Neuronal stem cell (in vitro differentiated cells): ENCODE measurements around the gene PHAF1.

ENCODE experiments used
- DNase-seq: peaks from one replicate; pipeline ENCODE4 v3.0.0-alpha.2; 2013; ENCODE audit warnings: low spot score
- H2AFZ ChIP-seq: one replicate; pipeline ENCODE4 v1.6.1; 2013; ENCODE audit warnings: mild to moderate bottlenecking, low read length, inconsistent platforms
- H2AK5ac ChIP-seq: 2 replicates; pipeline ENCODE4 v1.6.1; 2013; ENCODE audit warnings: low read depth, mild to moderate bottlenecking, inconsistent platforms, low read length, moderate library complexity, mixed read lengths
- H2BK120ac ChIP-seq: 2 replicates; pipeline ENCODE4 v1.6.1; 2013; ENCODE audit warnings: low read depth, mild to moderate bottlenecking, inconsistent platforms, low read length, moderate library complexity, mixed read lengths
- H2BK12ac ChIP-seq: one replicate; pipeline ENCODE4 v1.6.1; 2013; ENCODE audit warnings: low read length, inconsistent platforms
- H2BK15ac ChIP-seq: 2 replicates; pipeline ENCODE4 v1.6.1; 2013; ENCODE audit warnings: mild to moderate bottlenecking, low read length, inconsistent platforms, mixed read lengths
- H2BK5ac ChIP-seq: one replicate; pipeline ENCODE4 v1.6.1; 2013; ENCODE audit warnings: inconsistent platforms, mild to moderate bottlenecking, low read length, moderate library complexity
- H3K14ac ChIP-seq: one replicate; pipeline ENCODE4 v1.6.1; 2013; ENCODE audit warnings: low read length, inconsistent platforms
- H3K18ac ChIP-seq: 2 replicates; pipeline ENCODE4 v1.6.1; 2013; ENCODE audit warnings: low read length, inconsistent platforms
- H3K23ac ChIP-seq: 2 replicates; pipeline ENCODE4 v1.6.1; 2013; ENCODE audit warnings: low read depth, mild to moderate bottlenecking, mixed read lengths, low read length, inconsistent platforms; ENCODE audit not compliant: poor library complexity
- H3K27ac ChIP-seq: replicated peaks from 3 replicates; pipeline ENCODE4 v1.5.1; 2013; ENCODE audit warnings: low read length, inconsistent platforms
- H3K27me3 ChIP-seq, 3 experiments: 2 replicates each; pipeline ENCODE4 v1.6.1; 2013; ENCODE audit warnings: low read length in 3 of 3, mild to moderate bottlenecking in 2 of 3, inconsistent platforms in 1 of 3, low read depth in 1 of 3, mixed read lengths in 1 of 3, moderate library complexity in 1 of 3; ENCODE audit not compliant: control insufficient read depth in 3 of 3, insufficient read depth in 3 of 3
- H3K36me3 ChIP-seq, 2 donors: replicated peaks in 1 of 2; 2 replicates each; pipeline ENCODE4 v1.6.1; 2013; ENCODE audit warnings: low read length in 2 of 2; ENCODE audit not compliant: control insufficient read depth in 2 of 2, insufficient read depth in 2 of 2
- H3K4ac ChIP-seq: 2 replicates; pipeline ENCODE4 v1.6.1; 2013; ENCODE audit warnings: inconsistent platforms, mild to moderate bottlenecking, low read length, moderate library complexity
- H3K4me1 ChIP-seq, 2 donors: 1 replicate in 1 of 2; 2 replicates in 1 of 2; pipeline ENCODE4 v1.6.1; 2013; ENCODE audit warnings: low read length in 2 of 2, low read depth in 1 of 2; ENCODE audit not compliant: control insufficient read depth in 2 of 2, insufficient read depth in 1 of 2
- H3K4me2 ChIP-seq: one replicate; pipeline ENCODE4 v1.6.1; 2013; ENCODE audit warnings: mild to moderate bottlenecking, low read length, inconsistent platforms; ENCODE audit not compliant: insufficient read depth, poor library complexity, severe bottlenecking
- H3K4me3 ChIP-seq, 2 donors: 2 replicates each; pipeline ENCODE4 v1.5.1; 2013; ENCODE audit warnings: low read length in 2 of 2, mild to moderate bottlenecking in 2 of 2, inconsistent platforms in 1 of 2, moderate library complexity in 1 of 2
- H3K79me1 ChIP-seq: one replicate; pipeline ENCODE4 v1.6.1; 2013; ENCODE audit warnings: low read depth, mild to moderate bottlenecking, inconsistent platforms, low read length, moderate library complexity
- H3K9ac ChIP-seq: one replicate; pipeline ENCODE4 v1.6.1; 2013; ENCODE audit warnings: mild to moderate bottlenecking, low read depth, low read length, inconsistent platforms; ENCODE audit not compliant: poor library complexity
- H3K9me3 ChIP-seq, 2 donors: replicated peaks in 1 of 2; 2 replicates each; pipeline versions ENCODE3 to v1.6.1; 2013; ENCODE audit warnings: low read length in 2 of 2, mild to moderate bottlenecking in 2 of 2, inconsistent platforms in 1 of 2, low read depth in 1 of 2, mixed read lengths in 1 of 2, moderate library complexity in 1 of 2; ENCODE audit not compliant: control insufficient read depth in 2 of 2, insufficient read depth in 1 of 2
- H4K8ac ChIP-seq: one replicate; pipeline ENCODE4 v1.6.1; 2013; ENCODE audit warnings: low read depth, mild to moderate bottlenecking, inconsistent platforms, low read length, moderate library complexity
- H4K91ac ChIP-seq: one replicate; pipeline ENCODE4 v1.6.1; 2013; ENCODE audit warnings: low read length, low read depth, mild to moderate bottlenecking, inconsistent platforms; ENCODE audit not compliant: poor library complexity
- WGBS, 2 donors: extraction: QIAGEN DNeasy Blood & Tissue Kit; methylation state at CpG; one replicate each; pipeline ENCODE4 v1.1.7; 2013; ENCODE audit warnings: missing lambda C conversion rate in 2 of 2, mixed read lengths in 1 of 2; ENCODE audit not compliant: insufficient read length in 2 of 2, insufficient replicate concordance in 1 of 2; ENCODE audit errors: extremely low coverage in 2 of 2; 5-methylcytosine and 5-hydroxymethylcytosine counted together

Gene PHAF1

DNA sequence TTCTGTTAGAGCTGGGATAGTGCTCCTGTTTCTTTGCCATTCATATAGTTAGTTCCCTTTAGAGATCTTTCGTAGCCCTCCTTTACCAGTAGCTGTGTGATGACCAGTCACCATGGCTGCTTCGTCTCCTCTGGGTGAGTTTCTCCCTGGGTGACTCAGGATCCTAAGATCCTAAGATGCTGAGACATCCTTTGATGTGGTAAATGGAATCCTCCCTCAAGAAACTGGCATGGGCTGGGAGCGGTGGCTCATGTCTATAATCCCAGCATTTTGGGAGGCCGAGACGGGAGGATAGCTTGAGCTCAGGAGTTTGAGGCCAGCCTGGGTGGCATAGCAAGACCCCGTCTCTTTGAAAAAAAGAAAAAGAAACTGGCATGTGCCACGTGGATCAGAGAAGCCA, 5.9 kb downstream of the PHAF1 start:
- Histone ChIP-seq H3K4me1 (peaks cover under 1 to 1% of the 10 kb centered on the region in 2 donors), H2BK120ac (no peak overlapping the region), H3K27ac (no peak overlapping the region)

GRCh38 chr16:67116388-67117311, 6.9 kb downstream of the PHAF1 start:
- no peak overlapping the region for H3K4me3 ChIP-seq
- H3K4me2 ChIP-seq = no peak overlapping the region
- no peak overlapping the region for H4K8ac ChIP-seq
- WGBS, 2 donors = no CpG with 5 or more reads among the region's 13 CpGs
- no peak overlapping the region for H2BK15ac ChIP-seq
- H3K14ac ChIP-seq = no peak overlapping the region
- no peaks in the 10 kb centered on the region for H3K27me3 ChIP-seq
- no peaks in the 10 kb centered on the region for H3K4me1 ChIP-seq
- H3K27ac ChIP-seq = no peak overlapping the region
- H3K23ac ChIP-seq = no peak overlapping the region
- H3K36me3 ChIP-seq = peaks cover 7 to 53% of the 10 kb centered on the region in 2 donors
- H4K91ac ChIP-seq = no peak overlapping the region
- H3K79me1 ChIP-seq = peaks cover 2% of the 10 kb centered on the region
- H2AFZ ChIP-seq = no peak overlapping the region
- no peak overlapping the region for H2BK5ac ChIP-seq
- H3K18ac ChIP-seq = no peak overlapping the region
- H2AK5ac ChIP-seq = no peak overlapping the region
- no peak overlapping the region for H2BK120ac ChIP-seq
- no peak overlapping the region for H2BK12ac ChIP-seq
- DNase-seq = no peak
- peaks cover 0 to 2% of the 10 kb centered on the region in 2 donors for H3K9me3 ChIP-seq
- H3K9ac ChIP-seq = no peak overlapping the region
- no peak overlapping the region for H3K4ac ChIP-seq

More for the DNA sequence above, 5.9 kb downstream of the PHAF1 start:
- H2AK5ac ChIP-seq = no peak overlapping the region
- no peak overlapping the region for H4K8ac ChIP-seq
- no peak overlapping the region for H2BK5ac ChIP-seq
- H2AFZ ChIP-seq = no peak overlapping the region
- peaks cover 7 to 48% of the 10 kb centered on the region in 2 donors for H3K36me3 ChIP-seq
- H3K79me1 ChIP-seq = peaks cover 2% of the 10 kb centered on the region
- H2BK15ac ChIP-seq = no peak overlapping the region
- no peak overlapping the region for H3K18ac ChIP-seq
- no peak overlapping the region for H3K4me3 ChIP-seq
- WGBS, 2 donors = no CpG with 5 or more reads among the region's 7 CpGs
- no peak overlapping the region for H3K14ac ChIP-seq
- no peak overlapping the region for H3K4ac ChIP-seq
- H3K27me3 ChIP-seq = no peaks in the 10 kb centered on the region
- no peak overlapping the region for H3K4me2 ChIP-seq
- H4K91ac ChIP-seq = no peak overlapping the region
- DNase-seq = no peak
- H3K23ac ChIP-seq = no peak overlapping the region
- no peak overlapping the region for H3K9ac ChIP-seq
- peaks cover 0 to 2% of the 10 kb centered on the region in 2 donors for H3K9me3 ChIP-seq
- no peak overlapping the region for H2BK12ac ChIP-seq

- Histone ChIP-seq H3K9ac (no peak overlapping the region), H3K14ac (no peak overlapping the region), H3K27me3 (no peaks in the 10 kb centered on the region), H2BK12ac (no peak overlapping the region), H3K9me3 (peaks cover 0 to 2% of the 10 kb centered on the region in 2 donors), H3K4me3 (no peak overlapping the region), H3K4me1 (no peaks in the 10 kb centered on the region), H3K27ac (no peak overlapping the region), H3K4ac (no peak overlapping the region), H2BK5ac (no peak overlapping the region), H2BK120ac (no peak overlapping the region), H3K4me2 (no peak overlapping the region), H3K36me3 (peaks cover 7 to 54% of the 10 kb centered on the region in 2 donors), H4K8ac (no peak overlapping the region), H2BK15ac (no peak overlapping the region), H3K18ac (no peak overlapping the region), H4K91ac (no peak overlapping the region), H3K79me1 (no peaks in the 10 kb centered on the region), H2AFZ (no peak overlapping the region), H3K23ac (no peak overlapping the region), H2AK5ac (no peak overlapping the region)
- WGBS, 2 donors = no CpG with 5 or more reads among the region's 9 CpGs
- DNase-seq = no peak
Measured at GRCh38 chr16:67117716-67118115, 8.0 kb downstream of the PHAF1 start.

- H3K4me1 ChIP-seq = no peaks in the 10 kb centered on the region
- H3K9ac ChIP-seq = no peak overlapping the region
- no peak overlapping the region for H4K91ac ChIP-seq
- peaks cover 7 to 69% of the 10 kb centered on the region in 2 donors for H3K36me3 ChIP-seq
- H2BK5ac ChIP-seq = no peak overlapping the region
- H3K4me3 ChIP-seq = no peak overlapping the region
- H2BK120ac ChIP-seq = no peak overlapping the region
- no peak overlapping the region for H3K4ac ChIP-seq
- no peak overlapping the region for H3K23ac ChIP-seq
- no peaks in the 10 kb centered on the region for H3K79me1 ChIP-seq
- H2BK15ac ChIP-seq = no peak overlapping the region
- no peak overlapping the region for H2AK5ac ChIP-seq
- DNase-seq = no peak
- no peak overlapping the region for H4K8ac ChIP-seq
- no peak overlapping the region for H3K4me2 ChIP-seq
- no peak overlapping the region for H2BK12ac ChIP-seq
- peaks cover 0 to 2% of the 10 kb centered on the region in 2 donors for H3K9me3 ChIP-seq
- no peak overlapping the region for H2AFZ ChIP-seq
- H3K14ac ChIP-seq = no peak overlapping the region
- H3K27me3 ChIP-seq = no peaks in the 10 kb centered on the region
- H3K18ac ChIP-seq = no peak overlapping the region
- no peak overlapping the region for H3K27ac ChIP-seq
- no CpG with 5 or more reads among the region's 5 CpGs for WGBS, 2 donors
Measured at GRCh38 chr16:67120025-67120424, 10.3 kb downstream of the PHAF1 start.
